Measurements from ENCODE around the gene MEIS1.

The MEIS1 gene

GRCh38 chr2:66575625-66576310 is 140.8 kb downstream of the MEIS1 start:
- in situ Hi-C loops (cut with HindIII; ENCODE audit: low sequenced_read_pairs), result no loop called here
- no peak for TF ChIP-seq CTCF (IDR thresholded peaks at IDR 0.05; ENCODE audit: low read depth, low read length, missing control alignments)
- no peak for DNase-seq (ENCODE audit: low read depth)
- peak overlapping the region; percentile 51 for H3K4me3 ChIP-seq (ENCODE audit: low read depth, low read length)

GRCh38 chr2:66576311-66576560 is 141.3 kb downstream of the MEIS1 start:
- peak overlapping the region; percentile 51 for H3K4me3 ChIP-seq (ENCODE audit: low read depth, low read length)
- in situ Hi-C loops (cut with HindIII; ENCODE audit: low sequenced_read_pairs), result no loop called here

GRCh38 chr2:66576561-66577320 is 141.8 kb downstream of the MEIS1 start:
- DNase-seq (ENCODE audit: low read depth), result no peak
- in situ Hi-C loops (cut with HindIII; ENCODE audit: low sequenced_read_pairs), result no loop called here

More at GRCh38 chr2:66576311-66576560, 141.3 kb downstream of the MEIS1 start:
- TF ChIP-seq CTCF (IDR thresholded peaks at IDR 0.05; ENCODE audit: low read depth, low read length, missing control alignments), result no peak
- DNase-seq (ENCODE audit: low read depth), result no peak

GRCh38 chr2:66577321-66578053 is 142.6 kb downstream of the MEIS1 start:
- DNase-seq (ENCODE audit: low read depth), result no peak
- in situ Hi-C loops (cut with HindIII; ENCODE audit: low sequenced_read_pairs), result no loop called here
- H3K4me3 ChIP-seq (ENCODE audit: low read depth, low read length), result peak overlapping the region; percentile 21
- peak; percentile 4 for TF ChIP-seq CTCF (IDR thresholded peaks at IDR 0.05; ENCODE audit: low read depth, low read length, missing control alignments)

More at GRCh38 chr2:66576561-66577320, 141.8 kb downstream of the MEIS1 start:
- H3K4me3 ChIP-seq (ENCODE audit: low read depth, low read length), result peak overlapping the region; percentile 21
- no peak for TF ChIP-seq CTCF (IDR thresholded peaks at IDR 0.05; ENCODE audit: low read depth, low read length, missing control alignments)

- in situ Hi-C loops (cut with HindIII; ENCODE audit: low sequenced_read_pairs), result no loop called here
- H3K4me3 ChIP-seq (ENCODE audit: low read depth, low read length), result peak overlapping the region; percentile 21
- TF ChIP-seq CTCF (IDR thresholded peaks at IDR 0.05; ENCODE audit: low read depth, low read length, missing control alignments), result no peak
- DNase-seq (ENCODE audit: low read depth), result no peak
Measured at GRCh38 chr2:66578054-66578686, 143.2 kb downstream of the MEIS1 start.

- TF ChIP-seq CTCF (IDR thresholded peaks at IDR 0.05; ENCODE audit: low read depth, low read length, missing control alignments), result no peak
- DNase-seq (ENCODE audit: low read depth), result no peak
- in situ Hi-C loops (cut with HindIII; ENCODE audit: low sequenced_read_pairs), result no loop called here
- H3K4me3 ChIP-seq (ENCODE audit: low read depth, low read length), result peak overlapping the region; percentile 21
Measured at GRCh38 chr2:66578687-66579106, 143.8 kb downstream of the MEIS1 start.
